Measurements from ENCODE around the gene SLC25A11.
"Not testable (repeated sequence)": the region's sequence is repeated elsewhere in the genome, so short reads cannot be mapped to it uniquely, and the experiment has no call there.

SLC25A11 gene

DNA sequence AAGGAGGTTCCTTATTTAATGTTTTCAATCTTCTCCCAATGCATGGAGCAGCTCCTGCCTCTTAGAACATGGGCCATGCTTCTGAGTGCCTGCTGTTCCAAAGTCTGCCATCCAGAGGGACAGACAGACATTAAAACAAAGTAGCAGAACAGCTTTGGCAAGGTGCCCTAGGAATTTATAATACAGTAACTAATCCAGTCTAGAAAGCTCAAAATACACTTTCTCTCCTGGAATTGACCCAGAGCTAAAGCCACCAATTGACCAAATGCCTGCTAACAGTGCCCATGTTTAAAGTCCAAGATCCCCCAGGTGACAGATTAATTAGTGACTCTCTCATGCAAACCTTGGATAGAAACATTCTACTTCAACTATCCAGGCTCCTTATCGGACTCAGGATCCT, 25.9 kb downstream of the SLC25A11 start:
- no peak for DNase-seq

DNA sequence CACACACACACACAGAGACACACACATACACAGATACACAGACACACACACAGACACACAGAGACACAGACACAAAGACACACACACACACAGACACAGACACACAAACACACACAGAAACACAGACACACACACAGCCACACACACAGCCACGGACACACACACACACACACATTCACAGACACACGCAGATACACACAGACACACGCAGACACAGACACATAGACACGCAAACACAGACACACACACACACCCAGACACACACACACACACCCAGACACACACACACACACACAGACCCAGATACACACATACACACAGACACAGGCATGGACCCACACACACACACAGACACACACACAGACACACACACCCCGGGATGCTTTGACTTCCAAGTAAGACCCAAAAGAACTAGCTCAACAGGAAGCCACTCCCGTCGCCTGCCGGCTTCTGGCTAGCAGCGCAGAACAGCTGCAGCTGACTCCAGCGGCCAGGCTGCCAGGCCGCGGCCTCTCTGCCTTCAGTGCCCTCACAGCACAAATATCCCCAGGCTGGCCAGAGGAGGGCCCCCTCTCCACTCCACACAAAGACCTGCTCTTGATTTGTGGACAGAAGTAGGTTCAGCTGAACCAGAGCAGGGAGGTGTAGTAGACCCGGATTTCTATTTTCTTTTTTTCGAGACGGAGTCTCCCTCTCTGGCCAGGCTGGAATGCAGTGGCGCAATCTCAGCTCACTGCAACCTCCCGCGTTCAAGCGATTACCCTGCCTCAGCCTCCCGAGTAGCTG, 30.9 kb downstream of the SLC25A11 start:
- peak; percentile 86 for DNase-seq

DNA sequence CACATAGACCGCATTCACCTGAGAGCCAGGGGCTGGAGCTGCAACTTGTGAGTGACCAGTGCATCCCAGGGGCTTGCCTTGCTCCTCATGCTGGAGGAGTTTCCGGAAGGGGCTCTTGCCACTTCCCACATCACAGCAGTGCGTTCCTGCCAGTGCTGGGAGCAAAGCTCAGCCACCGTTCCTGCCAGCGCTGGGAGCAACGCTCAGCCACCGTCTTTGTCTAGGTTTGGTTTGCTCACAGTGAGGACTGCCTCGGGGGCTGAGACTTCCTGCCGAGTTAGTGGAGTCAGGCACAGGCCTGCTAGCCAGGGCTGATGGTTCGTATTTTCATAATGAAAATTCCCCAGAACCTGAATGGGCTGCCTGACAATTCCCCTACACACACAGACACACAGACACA, 31.5 kb downstream of the SLC25A11 start:
- no peak for DNase-seq

DNA sequence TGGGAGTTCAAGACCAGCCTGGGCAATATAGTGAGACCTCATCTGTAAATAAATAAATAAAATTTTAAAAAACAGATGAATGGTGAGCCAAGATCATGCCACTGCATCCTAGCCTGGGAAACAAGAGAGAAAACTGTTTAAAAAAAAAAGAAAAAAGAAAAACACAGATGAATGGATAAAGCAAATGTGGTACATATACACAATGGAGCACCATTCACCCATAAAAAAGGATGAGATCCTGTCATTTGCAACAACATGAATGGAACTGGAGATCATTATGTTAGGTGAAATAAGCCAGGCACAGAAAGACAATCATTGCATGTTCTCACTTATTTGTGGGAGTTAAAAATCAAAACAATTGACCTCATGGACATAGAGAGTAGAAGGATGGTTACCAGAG, 33.2 kb downstream of the SLC25A11 start:
- DNase-seq = not testable (repeated sequence)

DNA sequence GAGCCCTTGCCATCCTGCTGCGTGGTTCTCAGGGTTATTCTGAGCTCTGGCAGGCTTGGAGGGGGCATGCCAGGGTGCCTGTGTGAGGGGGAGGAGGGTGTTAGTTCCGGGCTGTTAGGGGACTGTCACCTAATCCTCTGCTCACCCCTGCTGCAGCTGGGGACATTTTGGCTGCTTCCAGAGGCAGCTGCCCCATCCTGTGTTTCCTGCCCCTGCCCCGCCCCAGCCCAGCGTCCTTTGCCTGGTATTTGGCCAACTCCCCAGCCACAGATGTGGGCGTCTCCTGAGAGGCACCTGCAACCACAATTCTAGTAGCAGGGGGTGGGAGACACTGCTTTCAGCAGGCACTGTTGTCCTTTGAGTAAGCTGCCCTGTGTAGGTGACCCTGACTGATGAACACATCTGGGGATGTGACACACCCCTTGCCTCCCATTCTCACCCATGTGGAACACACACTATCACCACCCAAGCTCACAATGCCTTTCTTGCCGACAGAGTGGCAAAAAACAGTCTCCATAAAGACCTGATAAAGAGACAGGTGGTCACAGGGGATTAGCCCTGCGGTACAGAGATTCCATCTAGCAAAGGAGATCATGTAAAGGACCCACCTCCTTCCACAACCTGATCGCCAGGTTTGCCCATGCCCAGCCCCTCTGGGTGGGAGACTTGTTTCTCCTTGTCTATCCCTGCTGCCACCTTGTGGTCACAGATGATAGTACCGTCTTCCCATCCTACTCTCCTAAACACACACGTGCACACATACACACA, 36.6 kb downstream of the SLC25A11 start, which contains the start of gene CHRNE:
TSS of gene CHRNE (minus strand) at position 48 of the 768 bp plus-strand sequence. CDS start at position 13, 35 bp downstream.
- peak; percentile 86 for DNase-seq

DNA sequence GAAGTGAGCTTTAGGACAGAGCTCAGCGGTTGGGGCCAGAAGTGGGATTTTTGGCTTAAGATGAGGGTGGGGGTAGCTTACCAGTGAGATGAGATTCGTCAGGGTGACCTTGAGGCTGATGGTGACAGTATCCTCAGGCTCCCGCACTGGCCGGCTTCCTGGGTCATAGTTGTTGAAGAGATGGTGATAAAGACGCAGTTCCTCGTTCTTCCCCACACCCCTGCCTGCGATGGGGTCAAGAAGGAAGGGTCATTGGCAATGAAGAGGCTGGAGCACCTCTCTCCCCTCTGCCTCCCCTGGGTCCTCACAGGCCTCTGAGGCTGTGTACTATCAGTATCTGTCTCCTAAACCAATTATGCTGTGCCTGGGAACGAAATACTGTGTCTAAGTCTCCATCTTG, 37.3 kb downstream of the SLC25A11 start:
- DNase-seq = no peak

DNA sequence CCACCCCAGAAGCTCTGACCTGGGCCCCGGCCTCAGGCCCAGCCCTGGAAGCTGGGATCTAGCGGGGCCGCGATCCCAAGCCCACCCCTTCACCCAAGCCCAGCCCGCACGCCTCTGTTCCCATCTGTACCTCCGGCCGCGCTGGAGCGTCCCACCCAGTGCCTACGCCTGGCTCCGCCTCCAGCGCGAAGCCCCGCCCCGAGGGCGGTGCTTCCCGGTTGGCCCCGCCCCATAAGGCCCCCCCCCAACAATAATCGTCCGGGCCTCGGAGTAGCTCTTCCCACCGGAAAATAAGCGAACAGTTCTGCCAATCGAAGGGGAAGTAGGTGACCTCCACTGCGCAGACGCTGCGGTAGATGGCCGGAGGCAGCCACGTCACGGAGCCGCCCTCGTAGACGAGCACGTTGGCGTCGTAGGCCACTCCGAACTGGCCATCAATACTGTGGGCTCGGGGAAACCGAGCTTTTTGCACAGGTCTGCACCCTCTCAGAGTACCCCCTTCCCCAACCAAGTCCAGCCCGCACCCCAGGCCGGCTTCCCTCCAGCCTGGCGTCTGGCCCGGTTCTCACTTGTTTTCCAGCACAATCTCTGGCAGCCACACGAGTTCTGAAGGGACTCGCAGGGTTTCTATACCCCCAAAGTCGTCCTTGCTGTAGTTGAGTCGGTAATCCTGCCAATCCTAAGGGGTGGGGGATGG, 38.0 kb downstream of the SLC25A11 start:
- DNase-seq = peak; percentile 49

DNA sequence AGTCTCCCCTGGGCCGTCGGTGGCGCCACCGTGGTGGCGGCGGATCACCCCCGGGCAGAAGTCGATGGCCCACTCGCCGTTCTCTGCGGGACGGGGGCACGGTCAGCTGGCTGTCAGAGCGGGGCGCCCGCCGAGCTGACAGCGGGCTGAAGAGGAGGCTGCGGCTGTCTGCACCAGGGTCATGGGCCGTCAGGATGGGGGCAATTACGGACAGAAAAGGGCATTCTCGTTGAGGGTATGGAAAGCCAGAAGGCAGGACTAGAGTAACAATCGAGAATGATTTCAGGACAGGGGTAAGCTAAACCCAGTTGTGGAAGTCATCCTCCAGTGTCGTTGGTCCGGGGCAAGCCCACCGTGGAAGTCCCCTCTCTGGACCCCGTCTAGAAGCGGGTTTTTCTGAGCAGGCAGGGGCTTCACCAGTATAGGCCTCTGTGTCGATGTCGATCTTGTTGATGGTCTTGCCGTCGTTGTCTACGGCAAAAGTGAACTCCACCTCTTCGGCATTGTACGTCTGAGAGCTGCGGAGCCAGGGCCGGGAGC, 38.7 kb downstream of the SLC25A11 start:
- peak; percentile 36 for DNase-seq

DNA sequence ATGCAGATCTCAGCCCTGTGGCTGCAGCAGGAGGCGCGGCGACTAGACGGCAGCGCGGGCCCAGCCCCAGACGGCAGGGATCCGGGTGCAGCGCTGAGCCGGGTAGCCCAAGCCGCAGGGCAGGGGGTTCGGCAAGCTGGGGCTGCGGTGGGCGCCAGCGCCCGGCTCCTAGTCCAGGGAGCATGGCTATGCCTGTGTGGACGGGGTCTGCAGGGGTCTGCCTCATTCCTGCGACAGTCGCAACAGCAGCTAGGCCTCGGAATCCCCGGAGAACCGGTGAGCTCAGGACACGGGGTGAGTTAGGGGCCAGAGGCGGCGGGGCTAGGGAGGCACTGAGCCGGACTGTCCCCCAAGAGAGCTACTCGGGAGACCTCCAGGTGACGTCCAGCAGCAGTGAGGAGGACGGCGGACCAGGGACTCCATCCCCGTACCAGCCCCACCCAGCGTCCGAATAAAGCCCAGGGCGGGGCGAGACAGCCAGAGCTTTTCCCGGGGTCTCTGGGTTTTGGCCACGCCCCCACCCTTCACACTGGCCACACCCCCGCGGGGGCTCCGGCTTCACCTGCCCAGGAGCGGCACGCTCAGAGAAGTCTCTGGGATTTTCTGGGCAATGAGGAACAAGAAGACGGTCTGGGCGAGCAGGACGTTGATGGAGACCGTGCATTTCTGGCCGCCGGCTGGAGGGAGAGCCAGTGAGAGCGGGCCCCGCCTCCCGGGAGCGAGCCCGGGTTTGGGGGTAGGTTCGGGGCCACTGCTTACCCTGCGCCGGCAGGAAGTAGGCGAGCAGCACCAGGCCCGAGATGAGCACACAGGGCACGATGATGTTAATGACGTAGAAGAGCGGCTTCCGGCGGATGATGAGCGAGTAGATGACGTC, 39.4 kb downstream of the SLC25A11 start:
- DNase-seq = peak; percentile 82

DNA sequence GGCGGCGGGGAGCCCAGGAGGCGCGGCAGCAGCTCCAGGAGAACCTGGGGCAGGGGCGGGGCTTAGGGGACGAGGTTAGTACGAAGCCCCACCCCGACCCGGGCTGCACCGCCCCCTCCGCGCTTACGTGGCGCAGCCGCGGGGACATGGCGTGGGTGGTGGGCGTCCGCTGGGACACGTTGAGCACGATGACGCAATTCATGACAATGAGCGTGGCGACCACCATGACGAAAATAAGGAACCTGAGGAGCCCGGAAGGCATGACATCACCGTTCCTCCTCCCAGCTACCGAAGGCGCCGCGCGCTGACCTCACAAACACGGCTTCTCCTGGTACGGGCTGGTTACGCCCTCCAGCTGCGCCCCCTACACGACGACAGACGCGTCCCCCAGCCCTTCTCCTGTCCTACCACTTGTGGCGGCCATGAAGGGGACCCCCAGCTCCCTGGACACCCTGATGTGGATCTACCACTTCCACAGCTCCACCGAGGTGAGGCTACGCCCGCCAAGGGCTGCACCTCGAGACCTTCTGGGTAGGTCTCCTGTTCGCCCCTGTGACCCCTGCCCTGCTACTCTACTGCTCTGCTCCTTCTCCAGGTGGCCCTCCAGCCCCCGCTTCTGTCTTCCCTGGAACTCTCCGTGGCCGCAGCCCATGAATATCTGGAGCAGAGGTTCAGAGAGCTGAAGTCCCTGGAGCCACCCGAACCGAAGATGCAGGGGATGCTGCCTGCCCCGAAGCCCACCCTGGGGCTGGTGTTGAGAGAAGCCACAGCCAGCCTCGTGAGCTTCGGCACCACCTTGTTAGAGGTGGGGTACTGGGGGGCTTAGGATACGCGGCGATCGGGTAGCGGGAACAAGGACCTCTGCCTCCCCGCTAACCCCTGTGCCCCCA, 40.3 kb downstream of the SLC25A11 start, which contains the start of gene C17orf107:
TSS of gene C17orf107 (plus strand) at position 196 of the 890 bp plus-strand sequence. CDS start at position 423, 227 bp downstream.
- DNase-seq = peak; percentile 95

DNA sequence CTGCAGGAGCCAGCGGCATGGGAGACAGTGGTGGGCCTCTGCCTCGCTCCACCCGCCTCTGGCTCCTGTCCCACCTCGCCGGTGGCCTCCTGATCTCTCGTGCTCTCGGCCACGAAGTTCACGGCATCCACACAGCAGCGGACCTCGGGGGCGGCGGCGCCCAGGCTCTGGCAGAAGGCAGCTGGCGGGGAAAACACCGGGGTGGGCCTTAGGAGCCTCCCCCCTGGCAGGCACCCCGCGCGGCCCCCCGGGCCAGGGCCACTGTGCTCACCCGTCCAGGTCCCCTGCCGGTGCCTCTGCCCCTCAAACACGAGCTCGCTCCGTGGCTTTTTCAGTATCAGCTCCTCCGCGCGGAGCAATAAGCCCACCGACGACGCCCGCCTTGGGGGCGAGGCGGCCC, 40.9 kb downstream of the SLC25A11 start:
- no peak for DNase-seq

DNA sequence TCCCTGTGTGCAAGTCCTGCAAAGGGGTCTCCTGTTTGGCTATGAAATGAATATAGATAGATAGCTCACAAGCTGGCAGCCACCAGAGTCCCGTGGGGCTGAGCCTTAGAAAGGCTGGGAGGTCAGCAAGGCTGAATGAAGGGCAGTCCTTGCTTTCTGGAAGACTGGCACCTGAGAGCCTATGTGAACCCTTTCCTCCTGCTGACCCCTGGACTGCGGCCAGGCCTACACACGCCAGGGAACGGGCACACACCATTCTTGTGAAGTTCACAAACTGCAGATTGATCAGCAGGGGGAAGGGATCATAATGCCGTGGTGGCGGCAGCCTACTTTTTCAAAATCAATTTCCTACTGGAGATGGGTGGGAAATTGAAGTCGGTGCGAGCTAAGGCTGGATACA, 41.5 kb downstream of the SLC25A11 start:
- no peak for DNase-seq

DNA sequence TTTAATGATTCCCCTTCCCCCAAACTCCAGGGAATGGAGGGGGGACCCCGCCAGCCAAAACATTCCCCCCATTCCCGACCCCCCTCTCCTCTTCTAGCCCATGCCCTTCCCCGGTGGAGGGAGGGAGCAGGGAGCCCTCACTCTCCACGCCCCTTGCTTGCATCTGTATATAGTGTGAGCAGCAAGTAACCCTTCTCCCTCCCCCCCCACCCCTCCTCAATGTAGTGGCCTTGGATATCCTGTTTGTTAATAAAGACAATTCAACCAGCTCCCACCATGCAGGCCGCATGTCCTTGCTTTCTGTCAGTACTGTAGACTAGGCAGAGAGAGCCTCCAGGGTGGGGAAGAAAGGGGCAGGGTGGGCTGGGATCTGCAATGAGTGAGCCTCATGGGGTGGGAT, 42.1 kb downstream of the SLC25A11 start:
- DNase-seq = no peak

DNA sequence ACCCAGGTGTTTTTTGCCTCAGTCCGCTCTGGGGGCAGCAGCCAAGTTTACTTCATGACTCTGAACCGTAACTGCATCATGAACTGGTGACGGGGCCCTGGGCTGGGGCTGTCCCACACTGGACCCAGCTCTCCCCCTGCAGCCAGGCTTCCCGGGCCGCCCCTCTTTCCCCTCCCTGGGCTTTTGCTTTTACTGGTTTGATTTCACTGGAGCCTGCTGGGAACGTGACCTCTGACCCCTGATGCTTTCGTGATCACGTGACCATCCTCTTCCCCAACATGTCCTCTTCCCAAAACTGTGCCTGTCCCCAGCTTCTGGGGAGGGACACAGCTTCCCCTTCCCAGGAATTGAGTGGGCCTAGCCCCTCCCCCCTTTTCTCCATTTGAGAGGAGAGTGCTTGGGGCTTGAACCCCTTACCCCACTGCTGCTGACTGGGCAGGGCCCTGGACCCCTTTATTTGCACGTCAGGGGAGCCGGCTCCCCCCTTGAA, 42.6 kb downstream of the SLC25A11 start:
- no peak for DNase-seq

DNA sequence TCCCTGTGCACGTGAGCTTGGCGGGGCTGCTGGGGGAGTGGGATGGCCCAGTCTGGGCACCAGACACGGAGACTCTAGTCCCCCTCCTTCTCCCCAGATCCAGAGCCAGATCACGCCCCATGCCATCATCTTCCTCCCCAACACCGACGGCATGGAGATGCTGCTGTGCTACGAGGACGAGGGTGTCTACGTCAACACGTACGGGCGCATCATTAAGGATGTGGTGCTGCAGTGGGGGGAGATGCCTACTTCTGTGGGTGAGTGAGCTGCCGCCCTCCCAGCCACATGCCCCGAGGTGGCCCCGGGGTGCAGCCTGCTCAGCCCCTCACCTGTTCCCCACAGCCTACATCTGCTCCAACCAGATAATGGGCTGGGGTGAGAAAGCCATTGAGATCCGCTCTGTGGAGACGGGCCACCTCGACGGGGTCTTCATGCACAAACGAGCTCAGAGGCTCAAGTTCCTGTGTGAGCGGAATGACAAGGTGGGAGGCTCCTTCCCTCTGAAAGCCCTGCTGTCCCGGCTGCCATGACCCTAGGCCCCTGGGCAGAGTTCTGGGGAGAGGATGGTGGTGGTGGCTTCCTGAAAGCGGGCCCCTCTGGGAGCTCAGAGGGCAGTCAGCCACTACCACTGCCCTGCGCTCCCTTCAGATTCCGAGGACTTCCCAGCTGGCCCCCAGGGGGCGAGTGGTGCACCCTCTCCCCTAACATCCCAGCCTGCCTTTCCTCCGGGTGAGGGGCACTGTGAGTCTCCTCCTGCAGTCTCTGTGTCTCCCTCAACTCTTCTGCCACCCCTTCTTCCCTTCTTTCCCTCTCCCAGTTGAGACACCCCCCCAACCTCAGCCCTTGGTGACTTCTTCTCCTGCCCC, 43.3 kb downstream of the SLC25A11 start:
- no peak for DNase-seq

DNA sequence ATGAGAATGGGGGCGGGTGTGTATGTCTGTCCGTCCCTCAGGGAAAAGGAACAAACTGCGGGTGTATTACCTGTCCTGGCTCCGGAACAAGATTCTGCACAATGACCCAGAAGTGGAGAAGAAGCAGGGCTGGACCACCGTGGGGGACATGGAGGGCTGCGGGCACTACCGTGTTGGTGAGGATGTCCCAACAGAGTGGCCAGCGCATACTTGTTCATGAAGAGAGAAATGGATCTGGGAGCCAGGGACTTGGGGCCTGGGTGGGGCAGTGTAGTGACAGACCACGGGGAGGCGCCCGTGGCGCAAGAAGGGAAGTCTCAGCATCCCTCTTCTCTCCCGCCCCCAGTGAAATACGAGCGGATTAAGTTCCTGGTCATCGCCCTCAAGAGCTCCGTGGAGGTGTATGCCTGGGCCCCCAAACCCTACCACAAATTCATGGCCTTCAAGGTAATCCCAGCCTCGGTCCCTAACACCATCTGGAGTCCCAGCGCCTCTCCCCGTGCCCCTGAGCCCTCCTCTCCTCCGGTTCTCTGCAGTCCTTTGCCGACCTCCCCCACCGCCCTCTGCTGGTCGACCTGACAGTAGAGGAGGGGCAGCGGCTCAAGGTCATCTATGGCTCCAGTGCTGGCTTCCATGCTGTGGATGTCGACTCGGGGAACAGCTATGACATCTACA, 44.1 kb downstream of the SLC25A11 start:
- DNase-seq = no peak

DNA sequence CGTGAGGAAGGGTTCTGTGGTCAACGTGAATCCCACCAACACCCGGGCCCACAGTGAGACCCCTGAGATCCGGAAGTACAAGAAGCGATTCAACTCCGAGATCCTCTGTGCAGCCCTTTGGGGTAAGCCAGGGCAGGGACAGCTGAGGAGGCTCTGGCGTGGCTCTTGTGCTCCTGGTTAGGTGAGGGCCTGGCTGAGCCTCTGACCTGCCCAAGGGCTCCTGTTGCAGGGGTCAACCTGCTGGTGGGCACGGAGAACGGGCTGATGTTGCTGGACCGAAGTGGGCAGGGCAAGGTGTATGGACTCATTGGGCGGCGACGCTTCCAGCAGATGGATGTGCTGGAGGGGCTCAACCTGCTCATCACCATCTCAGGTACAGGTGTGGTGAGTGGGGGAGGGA, 44.7 kb downstream of the SLC25A11 start:
- no peak for DNase-seq

DNA sequence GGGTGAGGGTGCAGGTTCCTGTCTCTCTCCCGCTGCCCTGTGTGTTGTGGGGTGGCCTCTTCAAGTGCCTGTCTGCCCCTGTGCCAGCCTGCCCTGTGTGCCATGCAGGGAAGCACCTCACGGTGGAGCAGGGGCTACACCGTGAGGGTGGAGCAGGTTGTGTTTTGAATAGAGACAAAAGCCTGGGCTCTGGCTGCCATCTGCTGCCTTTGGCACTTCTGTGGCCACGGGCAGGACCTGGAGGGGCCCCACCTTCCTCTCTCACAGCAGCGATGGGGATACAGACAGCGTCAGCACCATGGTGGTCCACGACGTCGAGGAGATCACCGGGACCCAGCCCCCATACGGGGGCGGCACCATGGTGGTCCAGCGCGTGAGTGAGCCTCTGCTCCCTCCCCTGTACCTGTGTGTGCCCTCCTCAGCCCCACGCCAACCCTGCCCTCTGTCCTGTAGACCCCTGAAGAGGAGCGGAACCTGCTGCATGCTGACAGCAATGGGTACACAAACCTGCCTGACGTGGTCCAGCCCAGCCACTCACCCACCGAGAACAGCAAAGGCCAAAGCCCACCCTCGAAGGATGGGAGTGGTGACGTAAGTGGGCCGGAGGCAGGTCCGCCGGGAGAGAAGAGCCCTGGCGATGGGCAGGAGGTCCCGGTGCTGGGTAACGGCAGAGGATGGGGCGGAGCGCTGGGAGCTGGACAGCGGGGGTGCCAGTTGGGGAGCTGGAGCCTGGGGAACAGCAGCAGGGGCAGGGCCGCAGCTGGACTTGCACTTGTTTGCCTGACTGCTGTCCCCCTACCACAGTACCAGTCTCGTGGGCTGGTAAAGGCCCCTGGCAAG, 45.9 kb downstream of the SLC25A11 start:
- no peak for DNase-seq

All from CD4-positive, alpha-beta T cell treated with Interleukin-17A for 1 hour (primary cell).